Measurements from ENCODE around the gene UPK3B.
"Not testable (repeated sequence)": the region's sequence is repeated elsewhere in the genome, so short reads cannot be mapped to it uniquely, and the experiment has no call there.

DNA sequence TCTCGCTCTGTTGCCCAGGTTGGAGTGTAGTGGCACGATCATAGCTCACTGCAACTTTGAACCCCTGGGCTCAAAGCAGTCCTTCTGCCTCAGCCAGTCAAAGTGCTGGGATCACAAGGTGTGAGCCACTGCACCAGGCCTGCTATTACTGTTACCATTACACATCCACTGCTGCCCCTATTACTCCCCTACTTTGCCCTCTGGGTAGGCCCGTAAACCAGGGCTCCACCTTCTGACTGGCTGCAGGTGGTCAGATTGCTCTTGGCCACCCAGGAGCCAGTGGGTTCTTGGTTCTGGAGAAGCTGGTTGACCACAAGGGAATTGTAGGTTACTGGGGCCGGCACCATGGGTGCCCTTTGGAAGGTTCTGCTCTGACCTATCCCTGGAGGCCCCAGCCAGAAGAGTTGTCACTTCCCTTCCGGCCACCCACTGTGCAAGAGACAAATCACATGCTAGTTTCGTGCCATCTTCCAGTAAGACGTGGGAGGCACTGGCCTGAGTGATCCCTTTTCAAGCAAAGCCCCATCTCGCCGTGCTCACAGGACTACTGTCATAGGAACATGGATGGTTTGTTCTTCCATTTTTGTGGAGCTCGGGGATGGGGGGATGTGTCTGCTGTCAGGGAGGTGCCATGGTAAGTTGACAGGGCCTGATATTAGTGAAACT is 38.7 kb upstream of the UPK3B start:
- TF ChIP-seq, protein P1, sequence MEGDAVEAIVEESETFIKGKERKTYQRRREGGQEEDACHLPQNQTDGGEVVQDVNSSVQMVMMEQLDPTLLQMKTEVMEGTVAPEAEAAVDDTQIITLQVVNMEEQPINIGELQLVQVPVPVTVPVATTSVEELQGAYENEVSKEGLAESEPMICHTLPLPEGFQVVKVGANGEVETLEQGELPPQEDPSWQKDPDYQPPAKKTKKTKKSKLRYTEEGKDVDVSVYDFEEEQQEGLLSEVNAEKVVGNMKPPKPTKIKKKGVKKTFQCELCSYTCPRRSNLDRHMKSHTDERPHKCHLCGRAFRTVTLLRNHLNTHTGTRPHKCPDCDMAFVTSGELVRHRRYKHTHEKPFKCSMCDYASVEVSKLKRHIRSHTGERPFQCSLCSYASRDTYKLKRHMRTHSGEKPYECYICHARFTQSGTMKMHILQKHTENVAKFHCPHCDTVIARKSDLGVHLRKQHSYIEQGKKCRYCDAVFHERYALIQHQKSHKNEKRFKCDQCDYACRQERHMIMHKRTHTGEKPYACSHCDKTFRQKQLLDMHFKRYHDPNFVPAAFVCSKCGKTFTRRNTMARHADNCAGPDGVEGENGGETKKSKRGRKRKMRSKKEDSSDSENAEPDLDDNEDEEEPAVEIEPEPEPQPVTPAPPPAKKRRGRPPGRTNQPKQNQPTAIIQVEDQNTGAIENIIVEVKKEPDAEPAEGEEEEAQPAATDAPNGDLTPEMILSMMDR (IDR thresholded peaks at IDR 0.05), result not testable (repeated sequence)
- not testable (repeated sequence) for TF ChIP-seq POLR2A (IDR thresholded peaks at IDR 0.05)

Measured in right lobe of liver (tissue), 4 donors.